T follicular helper cell (primary cell): ENCODE results near the gene SOST.
"Not testable (repeated sequence)": the region's sequence is repeated elsewhere in the genome, so short reads cannot be mapped to it uniquely, and the experiment has no call there.

ENCODE experiments used
- DNase-seq: peaks from one replicate; pipeline ENCODE4 v3.0.0-alpha.2; 2020; ENCODE audit warnings: low read depth
- total RNA-seq, 2 experiments: gene quantifications; one replicate each; lab custom pipeline; 2026; lab: John Stamatoyannopoulos, UW

SOST gene
- 0 reads per million in 2 experiments for total RNA-seq

- DNase-seq, result no peak
Measured at GRCh38 chr17:43758497-43759174, at the start of gene SOST. TSS of gene SOST (minus strand) at chr17:43758791. CDS start at chr17:43758741, 50 bp downstream.

GRCh38 chr17:43808076-43808475 is 49.5 kb upstream of the SOST start:
- DNase-seq, result no peak

- DNase-seq, result no peak
Measured at GRCh38 chr17:43805117-43805516, 46.5 kb upstream of the SOST start.

DNA sequence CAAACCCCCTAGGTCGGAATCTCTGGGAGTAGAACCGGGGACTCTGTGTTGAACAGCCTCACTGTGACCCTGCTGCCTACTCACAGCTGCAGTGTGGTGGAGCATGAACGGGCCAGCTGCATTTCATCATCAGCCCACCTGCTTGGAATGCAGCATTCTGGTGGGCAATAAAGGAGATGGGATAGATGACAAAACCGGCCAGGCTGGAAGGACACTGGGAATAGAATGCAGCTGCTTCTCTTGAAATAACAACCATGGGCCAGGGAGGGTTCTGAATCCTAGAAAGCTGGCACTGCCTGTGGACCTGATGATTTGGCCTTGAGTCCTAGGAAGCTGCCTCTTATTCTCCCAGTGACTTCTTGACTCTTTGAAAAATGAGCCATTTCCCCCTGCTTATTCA is 45.2 kb upstream of the SOST start:
- no peak for DNase-seq

DNA sequence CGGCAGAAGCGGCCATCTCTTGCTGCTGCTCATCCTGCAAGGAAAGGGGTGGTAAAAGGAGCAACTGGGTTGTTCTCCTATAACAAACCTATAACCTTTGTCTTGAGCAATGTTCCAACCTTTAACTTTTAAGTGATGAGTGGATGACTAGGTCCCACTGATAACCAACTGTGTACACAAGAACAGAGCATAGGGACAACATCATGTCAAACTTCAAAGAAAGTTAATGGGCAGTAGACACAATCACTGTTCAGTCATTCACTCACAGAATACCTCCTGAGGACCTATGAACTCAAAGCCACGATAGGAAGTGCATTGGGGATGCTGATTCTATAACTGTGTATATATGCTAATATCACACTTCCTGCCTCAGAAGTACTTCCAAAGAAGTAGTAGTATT is 43.3 kb upstream of the SOST start:
- no peak for DNase-seq

DNA sequence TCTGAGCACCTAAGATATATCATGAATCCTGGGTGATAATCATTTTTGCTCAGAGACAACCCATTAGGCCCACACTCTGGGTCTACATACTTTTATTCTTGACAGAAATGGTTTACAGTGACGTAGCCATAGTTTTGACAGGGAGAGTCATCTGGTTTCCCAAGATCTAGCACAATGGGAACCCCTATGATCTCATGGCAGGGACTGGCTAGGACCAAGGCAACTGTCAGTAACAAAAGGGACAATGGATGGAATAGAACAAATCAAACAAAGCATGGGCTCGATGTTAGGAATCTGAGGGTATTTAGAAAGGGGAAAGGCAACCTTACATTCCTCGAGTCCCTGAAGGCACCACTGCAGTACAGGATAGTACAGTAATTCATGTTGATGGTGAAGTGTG is 42.1 kb upstream of the SOST start:
- no peak for DNase-seq

DNA sequence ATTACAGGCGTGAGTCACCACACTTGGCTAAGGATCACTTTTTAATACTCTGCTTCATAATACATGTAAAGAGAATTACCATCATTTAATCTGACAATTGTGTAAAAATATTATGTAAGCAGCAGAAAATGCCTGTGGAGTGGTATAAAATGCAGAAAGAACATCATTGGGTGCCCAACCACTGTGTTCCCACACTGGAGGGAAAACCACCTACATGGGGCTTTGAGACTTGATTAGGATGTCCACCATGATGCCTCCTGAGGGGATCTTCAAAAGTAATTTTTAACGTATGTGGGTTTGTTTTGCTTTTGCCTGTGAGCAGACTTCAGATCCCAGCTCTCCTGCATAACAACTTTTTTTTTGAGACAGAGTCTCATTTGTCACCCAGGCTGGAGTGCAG is 40.5 kb upstream of the SOST start:
- no peak for DNase-seq

GRCh38 chr17:43798024-43798423 is 39.4 kb upstream of the SOST start:
- not testable (repeated sequence) for DNase-seq

- DNase-seq, result not testable (repeated sequence)
Measured at GRCh38 chr17:43792668-43793067, 34.1 kb upstream of the SOST start.

- no peak for DNase-seq
Measured at GRCh38 chr17:43791589-43791988, 33.0 kb upstream of the SOST start.

- no peak for DNase-seq
Measured at GRCh38 chr17:43790311-43790940, 31.8 kb upstream of the SOST start.

DNA sequence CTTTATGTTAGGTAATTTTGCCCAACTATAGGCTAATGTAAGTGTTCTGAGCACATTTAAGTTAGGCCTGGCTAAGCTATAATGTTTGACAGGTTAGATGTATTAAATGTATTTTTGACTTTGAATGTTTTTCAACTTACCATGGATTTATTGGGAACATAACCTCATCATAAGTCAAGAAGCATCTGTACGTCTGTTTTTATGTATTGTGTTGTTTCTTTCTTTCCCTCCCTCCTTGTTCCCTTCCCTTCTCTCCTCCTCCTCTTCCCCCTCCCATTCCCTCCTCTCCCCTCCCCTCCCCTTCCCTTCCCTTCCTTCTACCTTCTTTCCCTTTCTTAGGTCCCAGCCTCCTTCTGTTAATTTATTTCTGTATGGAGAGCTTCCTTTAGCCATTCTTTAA is 30.9 kb upstream of the SOST start:
- DNase-seq, result no peak

GRCh38 chr17:43788540-43788939 is 29.9 kb upstream of the SOST start:
- DNase-seq, result no peak

DNA sequence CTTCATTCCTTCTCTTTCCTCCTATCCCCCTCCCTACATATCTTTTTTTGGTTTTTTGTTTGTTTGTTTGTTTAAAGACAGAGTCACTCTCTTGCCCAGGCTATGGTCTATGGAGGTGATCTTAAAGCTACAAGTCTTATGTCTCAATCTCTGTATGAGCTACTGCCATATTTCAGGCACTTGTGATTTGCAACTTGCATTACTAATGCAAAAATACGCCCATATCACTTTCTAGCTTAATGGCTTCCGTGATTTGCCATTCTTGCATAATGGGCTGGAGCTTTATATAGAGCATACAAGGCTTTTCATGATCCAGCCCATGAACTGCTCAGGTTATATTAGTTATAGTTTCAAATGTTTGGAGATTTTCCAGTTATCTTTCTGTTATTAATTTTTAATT is 29.1 kb upstream of the SOST start:
- DNase-seq, result no peak

GRCh38 chr17:43784628-43785101 is 26.1 kb upstream of the SOST start:
- no peak for DNase-seq

DNA sequence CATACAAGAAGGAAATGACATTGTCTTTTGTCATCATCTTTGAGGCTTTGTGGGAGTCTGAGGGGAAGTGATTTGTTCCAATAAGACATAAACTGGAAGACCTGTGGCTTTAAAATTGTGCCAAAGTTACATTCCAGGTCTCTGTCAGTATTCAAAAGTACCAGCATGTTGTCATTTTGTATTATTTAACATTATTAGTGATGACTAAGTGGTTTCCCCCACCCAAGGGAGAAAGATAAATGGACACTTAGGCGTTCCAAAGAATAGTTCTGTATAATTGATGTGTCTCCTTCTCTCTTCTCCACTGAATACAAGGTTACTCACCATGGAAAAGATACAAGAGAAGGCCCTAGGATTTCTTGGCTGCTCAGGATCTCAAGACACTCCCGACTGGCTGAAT is 25.5 kb upstream of the SOST start:
- DNase-seq, result no peak

- DNase-seq, result no peak
Measured at GRCh38 chr17:43782913-43783680, 24.5 kb upstream of the SOST start.

GRCh38 chr17:43780135-43780534 is 21.5 kb upstream of the SOST start, which contains the start of gene CFAP97D1:
TSS of gene CFAP97D1 (plus strand) at chr17:43780435. CDS start at chr17:43780463, 28 bp downstream.
- DNase-seq, result no peak

DNA sequence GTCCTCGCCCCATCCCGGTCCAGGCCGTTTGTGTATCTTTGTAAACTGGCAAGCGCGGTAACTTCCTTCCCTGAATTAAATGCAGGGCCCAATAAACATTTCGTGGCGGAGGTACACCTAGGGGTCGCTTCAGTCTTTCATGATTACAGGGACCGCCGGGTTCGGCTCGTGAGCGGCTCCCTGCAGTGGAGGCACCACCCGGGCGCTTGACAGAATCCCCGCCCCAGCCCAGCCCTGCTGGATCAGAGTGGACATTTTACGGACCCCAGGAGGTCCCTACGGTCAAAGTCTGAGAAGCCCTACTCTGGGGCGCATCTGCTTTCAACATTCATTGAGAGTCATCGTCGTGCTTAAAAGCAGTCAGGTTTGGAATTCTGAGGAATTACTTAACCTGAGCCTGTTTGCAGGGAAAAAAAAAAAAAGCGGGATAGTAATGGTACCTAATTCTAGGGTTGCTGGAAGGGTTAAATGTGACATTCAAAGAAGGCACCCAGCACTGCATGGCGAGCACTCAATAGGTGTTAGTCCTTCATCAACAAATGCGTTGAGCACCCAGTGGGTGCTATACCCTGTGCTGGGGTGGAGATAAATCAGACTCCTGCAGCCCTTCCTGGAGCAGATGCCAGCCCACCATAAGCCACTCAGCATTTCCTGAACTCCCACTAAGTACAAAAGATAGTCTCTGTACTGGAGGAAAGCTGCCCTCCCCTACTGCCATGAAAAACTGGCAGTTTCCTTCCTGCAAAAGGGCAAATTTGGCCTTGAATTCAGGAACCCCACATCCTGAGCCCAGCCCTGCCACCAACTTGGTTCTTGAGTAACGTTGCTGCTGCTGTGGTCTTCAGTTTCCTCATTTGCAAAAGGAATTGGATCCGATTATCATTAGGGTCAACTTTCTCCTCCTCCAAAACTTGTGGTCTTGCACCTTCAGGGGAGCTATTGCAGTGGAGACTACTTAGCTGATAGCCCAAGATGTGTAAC is 20.8 kb upstream of the SOST start:
- DNase-seq, result no peak

DNA sequence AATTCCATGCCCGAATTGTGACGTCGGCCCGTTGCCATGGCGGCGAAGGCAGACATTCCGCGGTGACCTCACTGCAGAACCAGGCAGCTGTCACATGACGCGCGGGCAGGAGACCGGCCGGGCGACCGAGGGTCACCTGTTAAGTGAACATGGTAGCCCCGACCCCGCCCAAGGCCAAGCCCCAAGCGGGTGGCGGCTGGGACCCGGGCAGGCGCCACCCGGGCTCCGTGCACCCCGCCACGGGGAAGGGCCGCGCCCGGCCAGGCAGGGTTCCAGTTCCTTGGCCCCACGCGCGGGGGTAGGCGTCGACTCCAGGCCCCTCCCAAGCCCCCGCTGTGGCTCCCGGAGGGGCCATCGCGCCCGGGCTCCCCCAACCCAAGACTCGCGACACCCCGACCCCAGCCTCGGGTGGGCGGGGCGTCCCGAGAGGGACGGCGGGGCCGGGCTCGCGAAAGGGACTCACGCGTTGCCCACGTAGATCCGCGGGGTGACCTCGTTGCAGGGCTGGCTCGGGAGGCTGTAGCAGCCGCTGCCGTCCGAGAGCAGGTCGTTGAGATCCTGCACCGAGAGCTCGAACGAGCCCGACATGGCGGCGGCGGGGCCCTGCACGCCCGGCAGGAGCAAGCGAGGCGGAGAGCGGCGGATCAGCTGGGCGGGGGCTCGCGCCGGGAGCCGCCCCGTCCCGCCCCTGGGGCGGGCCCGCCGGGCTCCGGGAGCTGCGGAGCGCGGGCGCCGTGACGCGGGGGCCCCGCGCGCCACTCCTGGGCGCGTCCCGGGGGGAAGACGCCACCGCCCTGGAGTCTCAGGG is 19.9 kb upstream of the SOST start, which contains the start of gene DUSP3:
Gene DUSP3 (minus strand): TSS at position 641 of the 808 bp plus-strand sequence. CDS start 53 bp downstream, at position 588.
- DNase-seq, result peak; percentile 62
